ENCODE measurements around the gene CYP4F2.
"Not testable (repeated sequence)": the region's sequence is repeated elsewhere in the genome, so short reads cannot be mapped to it uniquely, and the experiment has no call there.

Gene CYP4F2

DNA sequence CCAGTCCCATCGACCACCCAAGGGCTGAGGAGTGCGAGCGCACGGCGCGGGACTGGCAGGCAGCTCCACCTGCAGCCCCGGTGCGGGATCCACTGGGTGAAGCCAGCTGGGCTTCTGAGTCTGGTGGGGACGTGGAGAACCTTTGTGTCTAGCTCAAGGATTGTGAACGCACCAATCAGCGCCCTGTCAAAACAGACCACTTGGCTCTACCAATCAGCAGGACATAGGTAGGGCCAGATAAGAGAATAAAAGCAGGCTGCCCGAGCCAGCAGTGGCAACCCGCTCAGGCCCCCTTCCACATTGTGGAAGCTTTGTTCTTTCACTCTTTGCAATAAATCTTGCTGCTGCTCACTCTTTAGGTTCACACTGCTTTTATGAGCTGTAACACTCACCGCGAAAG is 2.2 kb upstream of the CYP4F2 start:
- DNase-seq (ENCODE audit: low read depth): not testable (repeated sequence)

DNA sequence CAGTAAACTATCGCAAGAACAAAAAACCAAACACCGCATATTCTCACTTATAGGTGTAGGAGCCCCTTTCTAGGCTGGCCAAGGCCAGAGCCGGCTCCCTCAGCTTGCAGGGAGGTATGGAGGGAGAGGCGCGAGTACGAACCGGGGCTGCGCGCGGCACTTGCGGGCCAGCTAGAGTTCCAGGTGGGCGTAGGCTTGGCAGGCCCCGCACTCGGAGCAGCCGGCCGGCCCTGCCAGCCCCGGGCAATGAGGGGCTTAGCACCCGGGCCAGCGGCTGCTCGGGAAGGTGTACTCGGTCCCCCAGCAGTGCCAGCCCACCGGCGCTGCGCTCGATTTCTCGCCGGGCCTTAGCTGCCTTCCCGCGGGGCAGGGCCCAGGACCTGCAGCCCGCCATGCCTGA is 1.7 kb upstream of the CYP4F2 start:
- not testable (repeated sequence) for DNase-seq (ENCODE audit: low read depth)

DNA sequence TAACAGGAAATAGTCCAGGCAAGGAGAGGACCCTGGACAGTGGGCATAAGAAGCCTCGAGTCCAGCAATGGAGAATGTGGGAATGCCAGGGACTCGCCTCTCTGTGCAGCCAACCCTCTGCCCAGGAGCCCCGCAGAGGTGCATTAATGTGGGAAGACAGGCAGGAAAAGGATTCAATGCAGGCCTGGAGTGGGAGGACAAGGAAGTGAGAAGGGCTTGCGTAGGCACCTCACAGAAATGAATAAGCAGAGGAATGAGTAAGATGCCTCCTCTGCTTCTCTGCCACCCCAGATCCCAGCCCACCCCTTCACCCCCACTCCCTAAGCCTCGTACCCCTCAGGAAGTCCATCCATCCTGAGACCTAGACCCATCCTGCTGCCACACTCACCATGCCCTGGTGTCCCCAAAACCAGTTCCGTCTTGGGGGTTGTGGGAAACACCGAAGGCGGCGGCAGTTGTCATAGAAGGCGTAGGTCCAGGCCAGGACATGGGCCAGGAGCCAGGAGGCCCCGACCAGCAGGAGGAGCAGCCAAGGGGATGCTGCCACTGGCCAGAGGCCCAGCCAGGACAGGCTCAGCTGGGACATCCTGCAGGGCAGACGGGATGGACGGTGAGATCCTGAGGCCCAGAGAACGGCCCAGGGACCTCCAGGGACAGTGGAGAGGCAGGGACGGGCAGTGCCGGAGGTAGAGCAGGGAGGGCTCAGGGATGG is 692 bp downstream of the CYP4F2 start:
- DNase-seq (ENCODE audit: low read depth): no peak

DNA sequence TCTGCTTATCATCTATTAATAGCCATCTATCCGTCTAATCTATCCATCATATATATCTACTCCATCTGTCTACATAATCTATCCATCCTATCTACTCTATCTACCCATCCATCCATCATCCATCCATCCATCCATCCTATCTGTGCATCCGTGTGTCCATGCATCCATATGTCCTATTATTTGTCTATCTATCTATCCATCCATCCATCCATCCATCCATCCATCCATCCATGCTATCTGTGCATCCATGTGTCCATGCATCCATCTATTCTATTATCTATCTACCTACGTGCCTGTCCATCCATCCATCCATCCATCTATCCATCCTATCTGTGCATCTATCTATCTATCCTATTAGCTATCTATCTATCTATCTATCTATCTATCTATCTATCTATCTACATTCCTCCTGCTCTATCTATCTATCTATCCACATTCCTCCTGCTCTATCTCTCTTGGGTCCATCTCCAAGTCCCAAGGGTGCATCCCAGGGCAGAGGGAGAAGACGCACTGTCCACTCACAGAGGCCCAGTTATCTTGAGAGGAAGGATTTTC is 1.9 kb downstream of the CYP4F2 start:
- DNase-seq (ENCODE audit: low read depth): no peak

DNA sequence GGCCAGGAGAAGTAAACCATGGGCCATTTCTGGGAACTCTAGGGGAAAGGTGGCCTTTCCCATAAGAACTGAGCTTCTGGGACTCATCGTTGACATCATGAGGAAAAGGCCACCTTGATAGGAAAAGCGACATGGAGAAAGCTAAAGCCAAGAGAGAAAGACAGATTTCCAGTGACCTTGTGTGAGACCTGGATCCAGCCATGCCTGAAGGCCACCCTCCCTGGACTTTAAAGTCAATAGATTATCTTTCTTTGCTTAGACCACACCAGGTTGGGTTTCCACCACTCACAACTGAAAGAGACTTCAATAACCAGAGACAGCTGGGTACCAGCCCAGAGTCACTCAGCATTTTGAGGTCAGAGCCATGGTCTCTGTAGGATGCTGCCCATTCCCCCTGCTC is 3.5 kb downstream of the CYP4F2 start:
- no peak for DNase-seq (ENCODE audit: low read depth)

DNA sequence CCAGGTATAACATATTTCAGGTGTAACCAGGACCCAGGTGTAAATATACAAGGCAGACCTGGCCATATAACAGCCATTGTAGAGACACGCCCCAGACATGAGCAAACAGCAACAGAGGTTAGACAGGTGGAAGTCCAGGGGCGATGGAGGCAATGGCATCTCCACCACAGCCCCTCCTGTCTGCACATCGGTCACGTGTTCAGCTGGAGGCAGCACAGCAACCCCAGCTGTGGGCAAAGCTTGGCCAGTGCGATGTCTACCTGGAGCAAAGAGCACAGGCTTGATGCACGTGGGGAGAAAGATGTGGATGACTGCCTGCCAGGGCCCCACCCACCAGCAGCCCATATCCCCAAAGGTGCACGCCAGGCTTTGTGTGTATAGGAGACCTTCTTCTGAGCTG is 4.4 kb downstream of the CYP4F2 start:
- DNase-seq (ENCODE audit: low read depth): no peak

DNA sequence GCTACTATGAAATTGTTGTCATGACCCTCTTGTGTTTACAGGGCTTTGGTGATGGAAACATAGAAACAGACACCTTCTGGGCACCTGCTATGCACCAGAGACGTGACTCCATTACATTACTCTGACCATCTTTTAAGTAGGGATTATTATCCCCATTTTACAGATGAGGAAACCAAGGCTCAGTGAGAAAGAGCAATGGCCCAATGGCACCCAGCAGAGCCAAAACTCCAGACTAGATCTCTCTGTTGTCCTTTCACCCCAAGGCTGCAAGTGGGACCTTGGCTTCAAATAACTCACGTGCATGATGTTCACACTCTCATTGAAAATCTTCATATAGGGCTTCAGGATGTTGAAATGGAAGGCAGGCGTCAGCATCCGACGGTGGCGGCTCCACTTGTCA is 5.9 kb downstream of the CYP4F2 start:
- DNase-seq (ENCODE audit: low read depth): no peak

DNA sequence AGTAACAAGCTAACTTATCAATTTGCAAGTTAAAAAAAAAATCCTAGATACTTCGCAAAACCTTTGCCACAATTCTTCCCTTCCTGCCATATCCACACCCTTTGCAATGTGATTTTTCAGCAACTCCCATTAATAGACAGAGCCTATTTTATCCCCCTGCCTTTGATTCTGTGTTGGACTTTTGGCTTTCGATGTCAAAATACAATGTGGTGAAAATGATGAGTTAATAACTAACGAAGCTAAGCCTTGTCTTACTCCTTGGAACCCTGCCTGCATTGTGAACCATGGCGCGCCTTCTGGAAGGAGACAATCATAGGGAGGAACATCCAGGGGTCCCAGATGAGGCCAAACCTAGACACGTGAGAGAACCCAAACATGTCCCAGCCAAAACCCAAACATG is 6.4 kb downstream of the CYP4F2 start:
- DNase-seq (ENCODE audit: low read depth): no peak

DNA sequence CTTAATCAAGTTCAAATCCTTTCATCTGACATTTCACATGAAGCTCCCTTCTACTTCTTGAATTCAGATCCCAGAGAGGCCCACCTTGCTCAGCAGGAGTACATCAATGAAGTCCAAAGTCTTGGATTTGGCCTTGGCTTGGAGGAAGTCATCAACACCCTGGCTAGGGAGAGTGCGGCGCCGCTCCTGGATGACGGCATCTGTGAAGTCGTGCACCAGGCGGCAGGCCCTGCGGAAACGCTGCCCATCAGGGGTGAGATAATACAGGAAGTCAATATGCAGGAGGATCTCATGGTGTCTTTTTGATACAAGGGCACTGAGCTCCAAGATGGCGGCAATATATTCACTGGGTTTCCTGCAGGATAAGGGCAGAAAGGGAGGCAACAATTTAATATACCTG is 8.5 kb downstream of the CYP4F2 start:
- not testable (repeated sequence) for DNase-seq (ENCODE audit: low read depth)

DNA sequence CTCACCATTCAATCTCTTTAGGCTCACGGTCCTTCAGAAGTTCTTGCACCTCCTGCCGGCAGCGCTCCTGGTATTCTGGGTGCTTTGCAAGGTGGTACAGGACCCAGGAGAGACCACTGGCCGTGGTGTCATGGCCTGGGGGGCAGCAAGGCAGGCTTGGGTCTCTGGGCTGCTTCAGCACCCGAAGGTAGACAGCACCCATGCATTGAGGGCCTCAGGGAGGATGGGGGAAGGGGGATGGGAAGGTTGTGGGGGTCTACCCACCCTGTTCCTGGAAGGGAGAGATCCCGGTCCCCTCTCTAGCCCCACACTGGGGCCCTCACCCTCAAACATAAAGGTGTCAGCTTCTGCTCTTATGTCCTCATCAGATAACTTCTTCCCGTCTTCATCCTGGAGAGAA is 12.0 kb downstream of the CYP4F2 start:
- DNase-seq (ENCODE audit: low read depth): no peak

DNA sequence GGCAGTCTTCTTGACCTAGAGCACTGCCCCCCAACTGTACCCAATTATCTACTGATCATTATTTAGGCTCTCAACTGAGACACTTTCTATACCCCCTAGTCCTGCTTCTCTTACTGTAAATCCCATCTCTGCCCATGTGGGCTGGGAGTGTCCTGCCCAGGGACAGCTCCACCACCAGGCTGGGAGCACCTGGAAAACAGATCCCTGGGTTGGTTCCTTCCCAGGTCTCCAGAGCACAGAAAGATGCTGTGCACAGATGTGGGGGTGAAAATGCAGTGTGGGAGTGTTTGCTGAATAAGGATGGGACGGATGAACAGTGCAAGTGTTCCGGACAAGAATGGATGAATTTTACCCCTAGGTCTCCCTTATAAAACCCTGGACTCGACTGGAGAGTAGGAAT is 12.7 kb downstream of the CYP4F2 start:
- DNase-seq (ENCODE audit: low read depth): no peak

DNA sequence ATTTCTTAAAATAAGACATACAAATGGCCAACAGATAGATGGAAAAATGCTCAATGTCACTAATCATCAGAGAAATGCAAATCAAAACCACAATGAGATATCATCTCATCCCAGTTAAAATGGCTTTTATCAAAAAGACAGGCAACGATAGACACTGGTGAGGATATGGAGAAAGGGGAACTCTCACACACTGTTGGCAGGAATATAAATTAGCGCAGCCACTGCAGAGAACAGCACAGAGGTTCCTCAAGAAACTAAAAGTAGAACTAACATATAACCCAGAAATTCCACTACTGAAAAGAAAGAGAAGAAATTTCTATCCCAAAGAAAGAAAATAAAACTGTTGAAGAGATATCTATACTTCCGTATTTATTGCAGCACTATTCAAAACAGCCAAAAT is 14.5 kb downstream of the CYP4F2 start:
- DNase-seq (ENCODE audit: low read depth): not testable (repeated sequence)

DNA sequence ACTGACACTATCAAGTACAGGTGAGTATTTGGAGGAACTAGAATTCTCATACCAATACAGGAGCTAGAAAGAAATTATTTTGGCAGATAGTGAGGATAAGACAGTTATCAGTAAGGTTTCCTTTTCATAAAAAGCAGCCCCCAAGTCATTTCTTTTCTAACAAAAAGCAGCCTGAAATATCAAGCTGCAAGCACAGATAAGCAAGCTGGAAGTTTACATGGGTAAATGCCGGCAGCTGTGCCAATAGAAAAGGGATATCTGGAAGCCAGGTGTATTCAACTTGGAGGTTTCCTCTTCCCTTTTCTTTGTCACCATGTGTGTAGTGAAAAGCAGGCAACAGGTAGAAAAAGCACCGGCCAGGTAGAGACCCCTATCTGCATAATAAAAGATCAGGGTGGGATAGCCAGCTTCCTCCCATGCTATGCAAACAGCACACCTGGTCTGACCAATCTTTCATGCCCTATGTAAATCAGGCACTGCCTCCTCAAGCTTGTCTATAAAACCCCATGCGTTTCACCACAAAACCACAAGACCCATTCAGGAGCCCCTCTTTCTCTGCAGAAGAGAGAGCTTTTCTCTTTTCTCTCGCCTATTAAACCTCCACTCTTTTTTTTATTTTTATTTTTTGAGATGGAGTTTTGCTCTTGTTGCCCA is 22.9 kb downstream of the CYP4F2 start:
- no peak for DNase-seq (ENCODE audit: low read depth)

DNA sequence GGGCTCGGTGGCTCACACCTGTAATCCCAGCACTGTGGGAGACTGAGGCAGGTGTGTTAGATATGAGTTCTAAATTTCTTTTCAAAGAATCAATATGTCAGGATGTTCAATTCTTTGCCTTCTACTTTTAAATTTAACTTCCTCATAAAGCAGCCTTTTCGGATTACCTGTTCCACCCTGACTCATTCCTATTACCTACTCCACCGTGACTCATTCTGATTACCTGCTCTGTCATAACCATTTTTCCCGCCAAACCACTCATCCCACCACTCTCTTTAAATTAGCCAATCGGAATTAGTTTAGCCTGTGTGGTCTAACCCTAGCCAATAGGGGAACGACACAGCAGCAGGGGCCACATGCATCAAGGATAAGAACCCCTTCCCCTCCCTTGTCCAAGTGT is 24.1 kb downstream of the CYP4F2 start:
- DNase-seq (ENCODE audit: low read depth): not testable (repeated sequence)

DNA sequence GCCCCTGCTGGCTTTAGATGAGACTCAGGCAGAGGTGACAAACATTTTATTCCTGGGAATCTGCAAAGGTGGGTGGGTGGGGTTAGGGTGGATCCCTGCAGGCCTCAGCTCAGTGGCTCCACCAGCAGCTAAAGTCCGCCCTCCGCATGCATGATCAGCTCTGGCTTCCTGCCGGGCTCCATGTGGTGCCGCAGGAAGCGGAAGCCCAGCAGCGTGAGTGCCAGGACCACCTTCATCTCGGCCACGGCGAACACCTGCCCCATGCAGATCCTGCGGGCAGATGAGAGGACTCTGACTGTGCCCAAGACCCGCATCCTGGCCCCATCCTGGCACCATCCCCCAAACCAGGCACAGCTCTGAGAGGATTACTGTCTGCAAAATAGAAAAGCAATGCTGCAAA is 26.3 kb downstream of the CYP4F2 start:
- DNase-seq (ENCODE audit: low read depth): no peak

DNA sequence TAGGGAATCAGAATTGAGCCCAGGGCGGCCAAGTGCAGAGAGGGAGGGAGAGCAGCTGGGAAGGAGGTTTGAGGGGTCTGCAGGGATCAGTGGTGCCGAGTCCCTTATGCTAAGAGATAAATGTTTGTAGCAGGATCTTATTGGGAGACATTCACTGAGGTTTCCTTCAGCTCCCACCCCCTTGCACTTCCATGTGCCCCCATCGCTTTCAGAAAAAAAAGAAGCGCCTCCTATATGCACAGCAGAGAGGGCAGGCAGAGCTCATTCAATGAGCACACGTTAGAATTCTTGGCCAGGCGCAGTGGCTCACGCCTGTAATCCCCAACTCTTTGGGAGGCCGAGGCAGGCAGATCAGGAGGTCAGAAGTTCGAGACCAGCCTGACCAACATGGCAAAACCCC is 28.0 kb downstream of the CYP4F2 start:
- DNase-seq (ENCODE audit: low read depth): no peak

DNA sequence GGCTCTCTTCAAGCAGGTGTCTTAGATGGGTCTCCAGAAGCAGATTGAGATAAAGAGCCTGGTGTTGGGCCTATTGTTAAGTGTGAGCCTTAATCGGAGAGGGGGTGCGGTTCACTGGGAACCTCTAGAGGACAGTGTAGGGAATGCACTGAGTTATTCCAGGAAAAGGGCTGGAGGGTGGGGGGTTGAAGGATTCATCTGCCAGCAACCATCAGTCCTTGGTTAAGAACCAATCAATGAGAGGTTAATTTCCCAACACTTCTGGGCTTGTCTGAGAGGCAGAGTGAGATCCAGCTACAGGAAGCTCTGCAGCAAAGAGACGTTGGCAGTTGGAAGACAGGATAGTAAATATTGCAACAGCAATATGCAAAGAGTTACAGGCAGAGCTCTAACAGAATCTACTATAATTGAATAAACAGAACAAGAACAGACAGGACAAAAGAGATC is 28.7 kb downstream of the CYP4F2 start:
- no peak for DNase-seq (ENCODE audit: low read depth)

DNA sequence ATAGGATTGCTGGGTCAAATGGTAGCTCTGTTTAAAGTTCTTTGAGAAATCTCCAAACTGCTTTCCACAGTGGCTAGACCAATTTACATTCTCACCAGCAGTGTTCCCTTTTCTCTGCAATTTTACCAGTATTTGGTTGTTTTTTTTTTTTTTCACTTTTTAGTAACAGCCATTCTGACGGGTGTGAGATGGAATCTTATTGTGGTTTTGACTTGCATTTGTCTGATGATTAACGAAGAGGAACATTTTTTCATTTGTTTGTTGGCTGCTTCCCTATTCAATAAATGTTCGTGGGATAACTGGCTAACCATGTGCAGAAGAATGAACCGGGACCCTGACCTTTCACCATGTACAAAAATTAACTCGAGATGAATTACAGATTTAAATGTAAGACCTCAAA is 31.2 kb downstream of the CYP4F2 start:
- no peak for DNase-seq (ENCODE audit: low read depth)

DNA sequence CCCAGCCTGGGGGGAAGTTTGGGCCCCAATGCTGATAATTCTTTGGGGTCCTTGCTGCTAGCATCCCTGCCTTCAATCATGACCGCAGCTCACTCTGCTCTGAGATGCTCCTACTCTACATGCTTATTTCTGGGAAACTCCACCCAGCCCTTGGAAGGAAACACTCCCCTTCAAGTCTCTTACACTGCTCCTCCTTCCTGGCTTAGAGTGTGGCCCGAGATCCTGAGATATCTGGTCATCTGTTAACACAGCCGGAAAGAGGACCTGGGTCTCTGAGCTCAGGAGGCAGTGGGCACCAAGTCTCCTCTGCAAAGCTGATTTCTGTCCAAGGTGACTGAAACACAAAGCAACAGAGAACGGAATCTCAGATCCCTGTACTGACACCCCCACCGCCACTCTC is 33.0 kb downstream of the CYP4F2 start:
- DNase-seq (ENCODE audit: low read depth): no peak

DNA sequence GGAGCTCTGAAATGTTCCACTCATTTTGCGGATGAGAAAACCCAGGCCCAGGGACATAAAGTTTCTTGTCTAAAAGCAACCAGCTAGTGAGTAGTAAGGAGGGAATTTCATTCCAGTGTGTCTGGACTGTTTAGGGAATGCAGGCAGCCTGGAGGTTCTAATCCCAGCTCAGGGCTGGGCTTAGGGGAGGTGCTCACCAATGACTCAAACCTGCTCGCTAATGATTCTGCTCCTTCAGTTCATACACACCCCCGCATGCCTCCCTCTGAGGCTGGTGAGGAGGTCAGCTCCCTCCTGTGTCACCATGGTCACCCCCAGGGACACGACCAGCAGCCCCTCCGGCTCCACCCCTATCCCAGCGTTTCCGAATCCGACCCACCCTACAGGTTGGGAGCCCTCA is 34.6 kb downstream of the CYP4F2 start:
- no peak for DNase-seq (ENCODE audit: low read depth)

DNA sequence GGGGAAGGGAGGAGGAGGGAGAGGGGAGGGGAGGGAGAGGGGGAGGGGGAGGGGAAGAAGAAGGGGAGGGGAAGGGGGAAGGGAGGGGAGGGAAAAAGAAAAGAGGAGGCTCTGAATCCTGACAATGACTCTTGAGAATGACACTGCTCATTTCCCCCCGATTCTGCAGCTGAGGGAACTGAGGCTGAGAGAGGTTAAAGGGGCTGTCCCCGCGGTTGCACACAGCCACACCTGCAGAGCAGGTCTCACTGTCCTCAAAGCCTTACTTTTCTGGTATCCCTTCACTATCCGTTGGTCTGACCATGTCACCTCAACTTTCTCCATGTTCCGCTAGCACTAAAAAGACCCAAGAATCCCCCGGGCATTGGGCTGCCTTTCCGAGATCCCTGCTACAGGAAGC is 35.4 kb downstream of the CYP4F2 start:
- no peak for DNase-seq (ENCODE audit: low read depth)

DNA sequence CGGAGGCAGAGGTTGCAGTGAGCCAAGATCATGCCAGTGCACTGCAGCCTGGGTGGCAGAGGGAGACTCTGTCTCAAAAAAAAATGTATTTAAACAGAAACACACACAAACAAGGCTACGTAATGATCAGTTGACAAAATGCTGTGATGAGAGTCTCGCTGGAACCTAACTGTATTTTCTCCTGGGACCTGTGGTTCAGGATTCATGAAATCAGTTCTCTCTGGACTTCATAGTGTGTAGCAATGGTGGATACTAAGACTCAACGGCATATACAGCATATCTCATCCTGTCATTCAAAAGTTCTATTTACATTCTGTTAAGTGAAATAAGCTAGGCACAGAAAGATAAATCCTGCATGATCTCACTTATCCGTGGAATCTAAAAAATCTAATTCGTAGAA is 37.4 kb downstream of the CYP4F2 start:
- DNase-seq (ENCODE audit: low read depth): no peak

DNA sequence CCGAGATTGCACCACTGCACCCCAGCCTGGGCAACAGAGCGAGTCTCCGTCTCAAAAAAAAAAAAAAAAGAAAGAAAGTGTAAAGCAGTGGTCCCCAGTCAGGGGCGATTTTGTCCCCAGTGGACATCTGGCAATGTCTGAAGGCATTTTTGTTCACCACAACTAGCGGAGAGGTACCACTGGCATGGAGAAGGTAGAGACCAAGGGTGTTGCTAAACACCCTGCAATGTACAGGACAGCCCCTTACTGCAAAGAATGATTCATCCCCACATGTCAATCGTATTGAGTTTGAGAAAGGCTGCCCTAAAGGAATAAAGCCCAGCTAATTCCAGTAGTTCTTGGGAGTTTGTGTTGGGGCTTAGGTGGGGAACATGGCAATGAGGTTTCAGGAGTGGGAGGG is 38.7 kb downstream of the CYP4F2 start:
- no peak for DNase-seq (ENCODE audit: low read depth)

DNA sequence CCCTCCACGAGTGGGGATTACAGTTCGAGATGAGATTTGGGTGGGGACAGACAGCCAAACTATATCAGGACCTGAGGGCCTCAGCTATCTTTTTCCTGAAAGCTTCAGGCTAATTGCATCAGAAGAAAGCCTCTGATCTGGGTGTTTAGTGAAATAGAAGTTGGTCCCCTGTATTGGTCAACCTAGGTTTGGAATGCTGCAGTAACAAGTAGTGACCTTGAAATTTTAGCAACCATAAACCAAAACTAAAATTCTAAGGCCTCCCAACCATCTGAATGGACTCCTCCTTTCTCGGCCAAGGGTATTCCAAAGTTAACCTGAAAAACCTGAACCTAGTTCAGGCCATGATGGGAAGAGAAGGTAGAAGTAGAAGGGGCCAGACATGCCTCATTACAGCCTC is 47.5 kb downstream of the CYP4F2 start:
- DNase-seq (ENCODE audit: low read depth): no peak
